Measurements from ENCODE around the gene KRT73. TPM values are rescaled to one million over a fixed set of nuclear protein-coding genes. Genes with fewer than 3 reads are reported as not detected.

KRT73 gene
- total and polyA plus RNA-seq, 2 experiments from 2014 or later = not detected

GRCh38 chr12:52636592-52637258 lies 18.4 kb upstream of the KRT73 start:
- DNase-seq (ENCODE audit: low spot score) (no peak), ATAC-seq (no peak)
- Histone ChIP-seq H3K79me2 (replicated peaks; ENCODE audit: insufficient read depth) (no peaks in the 10 kb centered on the region), H3K4me2 (no peak overlapping the region), H3F3A (replicated peaks; ENCODE audit: low read depth) (no peaks in the 10 kb centered on the region), H2AFZ (no peak overlapping the region), H3K4me1 (ENCODE audit: insufficient read depth) (no peaks in the 10 kb centered on the region), H3K36me3 (ENCODE audit: insufficient read depth) (no peaks in the 10 kb centered on the region), H3K9me2 (ENCODE audit: insufficient read depth) (no peaks in the 10 kb centered on the region), H3K27me3 (ENCODE audit: insufficient read depth) (no peaks in the 10 kb centered on the region), H4K20me1 (replicated peaks; ENCODE audit: insufficient read depth) (no peaks in the 10 kb centered on the region), H3K4me3 (no peak overlapping the region), H3K27ac (ENCODE audit: low read depth) (no peak overlapping the region)
- TF ChIP-seq NANOG (IDR thresholded peaks at IDR 0.05; ENCODE audit: borderline replicate concordance) (no peak), JUNB (IDR thresholded peaks at IDR 0.05; ENCODE audit: unreplicated experiment) (no peak), ETS1 (IDR thresholded peaks at IDR 0.05) (no peak), CTCF (conservative IDR thresholded peaks at IDR 0.05; ENCODE audit: low read depth in 2 of 2) (0 out of 4 replicates have a peak, but pooled peaks of 1 of the 2 experiments have one; percentile 7), REST (IDR thresholded peaks at IDR 0.05; ENCODE audit: unreplicated experiment) (no peak), ZNF331 (CRISPR knock-in tag; IDR thresholded peaks at IDR 0.05; ENCODE audit: low read depth) (no peak), POLR2AphosphoS5 (IDR thresholded peaks at IDR 0.05; ENCODE audit: low read depth) (no peak)
- Mint-ChIP-seq H3K27ac (no peak overlapping the region), H3K27me3 (ENCODE audit: insufficient read depth, low read depth, poor library complexity) (peaks cover 2% of the 10 kb centered on the region), H3K4me1 (no peaks in the 10 kb centered on the region), H3K9me3 (no peaks in the 10 kb centered on the region), H3K4me3 (no peak overlapping the region), H3K36me3 (ENCODE audit: low read depth) (no peaks in the 10 kb centered on the region)

- H3K36me3 Mint-ChIP-seq (ENCODE audit: low read depth) = no peaks in the 10 kb centered on the region
- no peaks in the 10 kb centered on the region for H3K27me3 ChIP-seq (ENCODE audit: insufficient read depth)
- no peaks in the 10 kb centered on the region for H3K9me2 ChIP-seq (ENCODE audit: insufficient read depth)
- no peak overlapping the region for H3K4me3 ChIP-seq
- peaks cover 2% of the 10 kb centered on the region for H3K27me3 Mint-ChIP-seq (ENCODE audit: insufficient read depth, low read depth, poor library complexity)
- H3K4me1 Mint-ChIP-seq = no peaks in the 10 kb centered on the region
- H2AFZ ChIP-seq = no peak overlapping the region
- H3F3A ChIP-seq (replicated peaks; ENCODE audit: low read depth) = no peaks in the 10 kb centered on the region
- H3K4me2 ChIP-seq = no peak overlapping the region
- H4K20me1 ChIP-seq (replicated peaks; ENCODE audit: insufficient read depth) = no peaks in the 10 kb centered on the region
- DNase-seq (ENCODE audit: low spot score) (no peak), ATAC-seq (no peak)
- H3K27ac Mint-ChIP-seq = no peak overlapping the region
- no peak overlapping the region for H3K4me3 Mint-ChIP-seq
- H3K4me1 ChIP-seq (ENCODE audit: insufficient read depth) = no peaks in the 10 kb centered on the region
- no peaks in the 10 kb centered on the region for H3K79me2 ChIP-seq (replicated peaks; ENCODE audit: insufficient read depth)
- no peaks in the 10 kb centered on the region for H3K9me3 Mint-ChIP-seq
- no peaks in the 10 kb centered on the region for H3K36me3 ChIP-seq (ENCODE audit: insufficient read depth)
- H3K27ac ChIP-seq (ENCODE audit: low read depth) = no peak overlapping the region
- TF ChIP-seq JUNB (IDR thresholded peaks at IDR 0.05; ENCODE audit: unreplicated experiment) (no peak), ZNF462 (CRISPR knock-in tag; IDR thresholded peaks at IDR 0.05) (no peak)
Observed at GRCh38 chr12:52636189-52636588, 17.8 kb upstream of the KRT73 start.

All from GM23338 (cell line).